DMS153 treated with DMSO at 0.1 percent for 48 hours (cell line): ENCODE measurements around the gene ZNF565.
"Not testable (repeated sequence)": the region's sequence is repeated elsewhere in the genome, so short reads cannot be mapped to it uniquely, and the experiment has no call there.

Experiments
- DNase-seq: peaks from one replicate; lab custom pipeline; 2025; ENCODE audit not compliant: unreplicated experiment; lab: John Stamatoyannopoulos, UW

ZNF565 gene

DNA sequence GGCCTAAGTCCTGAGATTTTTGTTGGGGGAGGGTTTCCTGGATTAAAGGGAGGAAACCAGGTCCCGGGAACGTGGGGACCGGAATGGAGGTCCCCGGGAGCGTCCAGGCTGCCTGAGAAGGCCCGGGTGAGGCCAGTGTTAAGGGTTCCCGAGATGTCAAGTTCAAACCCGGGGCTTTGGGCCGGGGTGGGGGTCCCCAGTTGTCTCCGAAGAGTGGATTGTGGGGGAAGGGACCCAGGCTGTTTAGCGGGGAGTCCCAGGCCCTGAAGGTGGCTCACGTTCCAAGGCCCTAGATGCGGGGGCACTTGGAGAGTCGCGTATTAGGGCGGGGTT lies 62.5 kb downstream of the ZNF565 start:
- no peak for DNase-seq

DNA sequence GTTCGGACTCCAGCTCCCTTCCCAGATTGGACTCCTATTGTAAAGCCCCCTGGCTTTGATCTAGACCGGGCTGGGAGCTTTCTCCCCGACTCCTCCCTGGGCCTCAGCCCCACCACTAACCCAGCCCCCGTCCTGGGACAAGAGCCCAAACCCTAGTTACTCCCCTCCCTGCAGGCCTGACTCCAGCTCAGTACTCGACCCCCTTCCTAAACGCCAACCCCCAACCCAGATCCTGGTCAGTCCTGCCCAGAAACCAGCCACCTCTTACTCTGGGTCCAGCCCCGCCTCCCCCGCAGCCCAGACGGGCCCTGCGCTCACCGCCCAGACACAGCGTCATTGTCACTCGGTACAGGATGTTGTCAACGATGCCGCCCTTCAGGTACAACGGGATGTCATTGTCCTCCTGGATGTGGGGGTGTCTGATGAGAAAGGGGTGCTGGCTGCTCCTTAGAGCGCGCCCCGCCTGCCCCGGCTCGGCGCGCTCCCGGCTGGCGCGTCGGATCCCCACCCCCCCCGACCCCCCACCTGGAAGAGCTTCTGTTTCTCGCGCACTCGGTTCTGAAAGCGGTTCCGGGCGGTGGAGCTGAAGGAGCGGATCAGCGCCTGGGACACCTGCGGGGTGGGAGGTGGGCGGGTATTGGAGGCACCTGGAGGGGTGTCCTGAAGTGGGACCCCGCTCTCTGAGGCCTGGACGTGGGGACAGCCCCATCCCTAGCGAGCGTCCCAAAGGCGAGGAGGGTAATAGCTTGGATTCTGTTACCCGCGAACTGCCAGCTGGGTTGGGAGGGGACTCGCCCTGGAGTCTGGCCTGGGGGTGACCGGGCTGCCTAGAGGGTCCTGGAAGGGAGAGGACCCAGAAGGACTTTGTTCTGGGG lies 63.1 kb downstream of the ZNF565 start:
- DNase-seq = no peak

DNA sequence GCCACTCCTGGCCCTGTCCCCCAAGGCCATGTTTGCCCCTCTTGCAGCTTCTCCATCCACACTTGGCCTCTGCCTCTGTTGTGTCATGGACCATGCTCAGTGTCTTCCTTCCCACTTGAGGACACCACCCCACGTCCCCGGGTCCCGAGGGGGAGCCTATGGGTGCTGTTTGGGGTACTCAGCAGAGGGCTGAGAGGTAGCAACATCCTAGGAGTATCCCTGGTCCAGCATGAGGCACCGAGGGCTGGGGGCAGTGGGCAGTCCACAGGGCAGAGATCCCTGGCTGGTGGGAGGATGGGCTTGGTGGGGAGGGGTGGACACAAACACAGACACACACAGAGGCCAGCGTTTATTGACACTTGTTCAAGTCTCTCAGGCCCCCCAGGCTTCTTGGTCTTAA lies 63.9 kb downstream of the ZNF565 start:
- no peak for DNase-seq

DNA sequence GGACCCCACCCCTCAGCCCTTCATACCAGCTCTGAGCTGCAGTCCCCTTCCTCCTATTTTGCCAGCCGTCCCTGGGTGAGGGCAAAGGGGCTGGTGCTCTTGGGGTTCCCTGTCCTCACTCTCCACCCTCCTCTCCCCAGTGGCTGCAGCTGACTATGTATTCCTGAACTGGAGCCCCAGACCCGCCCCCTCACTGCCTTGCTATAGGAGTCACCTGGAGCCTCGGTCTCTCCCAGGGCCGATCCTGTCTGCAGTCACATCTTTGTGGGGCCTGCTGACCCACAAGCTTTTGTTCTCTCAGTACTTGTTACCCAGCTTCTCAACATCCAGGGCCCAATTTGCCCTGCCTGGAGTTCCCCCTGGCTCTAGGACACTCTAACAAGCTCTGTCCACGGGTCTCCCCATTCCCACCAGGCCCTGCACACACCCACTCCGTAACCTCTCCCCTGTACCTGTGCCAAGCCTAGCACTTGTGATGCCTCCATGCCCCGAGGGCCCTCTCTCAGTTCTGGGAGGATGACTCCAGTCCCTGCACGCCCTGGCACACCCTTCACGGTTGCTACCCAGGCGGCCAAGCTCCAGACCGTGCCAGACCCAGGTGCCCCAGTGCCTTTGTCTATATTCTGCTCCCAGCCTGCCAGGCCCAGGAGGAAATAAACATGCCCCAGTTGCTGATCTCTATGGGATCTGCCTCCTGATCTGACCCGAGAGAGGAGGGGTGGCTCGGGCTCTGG lies 64.6 kb downstream of the ZNF565 start:
- DNase-seq = no peak

DNA sequence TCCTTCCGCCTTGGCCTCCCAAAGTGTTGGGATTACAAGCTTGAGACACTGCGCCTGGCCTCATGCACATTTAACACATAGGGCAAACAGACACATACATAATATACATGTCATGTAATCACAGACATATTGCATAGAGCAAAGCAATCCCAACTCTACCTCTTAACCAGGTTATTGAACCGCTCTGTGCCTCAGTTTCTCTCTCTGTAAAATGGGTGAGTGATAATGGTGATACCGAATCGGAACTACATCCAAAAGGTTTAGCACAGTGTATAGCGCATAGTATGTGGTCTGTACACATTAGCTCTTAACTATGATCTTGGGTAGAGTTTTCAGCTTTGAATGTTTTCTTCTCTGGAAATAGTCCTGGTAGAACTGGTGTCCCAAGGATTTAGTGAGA lies 69.8 kb downstream of the ZNF565 start:
- DNase-seq = no peak

DNA sequence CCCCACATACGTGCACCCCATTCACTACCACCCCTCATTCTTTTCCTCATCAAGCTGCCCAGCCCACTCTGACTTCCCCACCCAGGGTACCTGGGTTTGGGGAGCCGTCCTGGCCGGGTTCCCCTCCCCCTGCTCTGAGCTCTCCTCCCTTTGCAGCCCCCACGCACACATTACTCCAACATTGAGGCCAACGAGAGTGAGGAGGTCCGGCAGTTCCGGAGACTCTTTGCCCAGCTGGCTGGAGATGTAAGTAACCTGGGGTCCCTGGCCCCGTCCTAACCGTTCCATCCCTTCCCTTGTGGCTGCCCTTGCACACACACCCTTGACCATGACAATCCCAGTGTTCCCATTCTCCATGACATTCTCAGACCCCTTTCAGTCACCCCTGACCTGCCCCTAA lies 72.0 kb downstream of the ZNF565 start:
- no peak for DNase-seq

DNA sequence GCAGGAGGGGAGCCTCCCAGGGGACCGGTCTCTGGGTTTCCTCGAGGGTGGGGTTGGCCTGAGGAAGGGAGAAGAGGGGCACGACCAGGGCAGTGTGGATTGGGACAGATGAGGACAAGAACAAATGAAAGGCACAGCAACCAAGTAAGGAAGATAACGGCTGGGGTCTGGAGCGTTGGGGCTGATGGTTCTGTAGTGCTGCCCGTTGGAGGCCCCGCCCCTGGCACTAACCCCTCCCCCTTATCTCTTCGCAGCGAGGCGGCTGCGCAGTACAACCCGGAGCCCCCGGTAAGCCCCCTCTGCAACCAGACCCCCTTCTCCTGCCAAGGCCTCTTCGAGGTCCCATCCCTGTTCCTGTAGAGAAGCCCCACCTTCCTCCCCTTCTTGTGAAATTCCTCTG lies 72.4 kb downstream of the ZNF565 start:
- DNase-seq = no peak

DNA sequence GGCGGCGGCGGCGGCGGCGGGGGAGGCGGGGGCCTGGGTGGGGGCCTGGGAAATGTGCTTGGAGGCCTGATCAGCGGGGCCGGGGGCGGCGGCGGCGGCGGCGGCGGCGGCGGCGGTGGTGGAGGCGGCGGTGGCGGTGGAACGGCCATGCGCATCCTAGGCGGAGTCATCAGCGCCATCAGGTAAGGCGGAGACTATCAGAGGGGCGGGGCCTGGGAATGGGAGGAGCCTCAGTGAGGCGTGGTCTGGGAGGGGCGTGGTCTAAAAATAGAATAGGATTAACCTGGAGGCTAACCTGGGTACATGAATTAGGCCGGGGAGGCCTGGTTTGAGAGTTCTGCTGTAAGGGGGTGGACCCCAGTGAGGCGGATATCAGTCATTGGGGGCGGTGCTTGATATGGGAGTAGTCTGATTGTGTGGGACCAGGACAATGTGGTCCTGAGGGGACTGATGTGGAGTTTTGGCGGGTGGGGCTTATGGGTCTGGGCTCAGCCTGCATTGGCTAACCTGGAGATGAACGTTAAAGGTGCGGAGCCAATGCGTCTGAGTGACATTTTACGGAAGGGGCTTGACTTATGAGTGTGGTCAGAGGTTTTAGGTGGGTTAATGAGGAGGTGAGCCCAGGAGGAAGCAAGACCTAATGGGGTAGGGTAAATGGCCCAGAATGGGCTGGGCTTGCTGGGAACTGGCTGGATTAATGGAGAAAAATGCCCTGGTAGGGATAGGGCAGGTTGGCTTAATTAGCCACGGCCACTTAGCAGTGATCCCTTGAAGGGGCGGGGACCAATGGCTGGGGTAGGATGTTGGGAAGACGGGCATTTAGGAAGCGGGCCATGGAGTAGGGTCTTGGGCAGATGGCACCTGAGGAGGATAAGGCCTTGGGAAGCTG lies 73.2 kb downstream of the ZNF565 start:
- peak; percentile 69 for DNase-seq

DNA sequence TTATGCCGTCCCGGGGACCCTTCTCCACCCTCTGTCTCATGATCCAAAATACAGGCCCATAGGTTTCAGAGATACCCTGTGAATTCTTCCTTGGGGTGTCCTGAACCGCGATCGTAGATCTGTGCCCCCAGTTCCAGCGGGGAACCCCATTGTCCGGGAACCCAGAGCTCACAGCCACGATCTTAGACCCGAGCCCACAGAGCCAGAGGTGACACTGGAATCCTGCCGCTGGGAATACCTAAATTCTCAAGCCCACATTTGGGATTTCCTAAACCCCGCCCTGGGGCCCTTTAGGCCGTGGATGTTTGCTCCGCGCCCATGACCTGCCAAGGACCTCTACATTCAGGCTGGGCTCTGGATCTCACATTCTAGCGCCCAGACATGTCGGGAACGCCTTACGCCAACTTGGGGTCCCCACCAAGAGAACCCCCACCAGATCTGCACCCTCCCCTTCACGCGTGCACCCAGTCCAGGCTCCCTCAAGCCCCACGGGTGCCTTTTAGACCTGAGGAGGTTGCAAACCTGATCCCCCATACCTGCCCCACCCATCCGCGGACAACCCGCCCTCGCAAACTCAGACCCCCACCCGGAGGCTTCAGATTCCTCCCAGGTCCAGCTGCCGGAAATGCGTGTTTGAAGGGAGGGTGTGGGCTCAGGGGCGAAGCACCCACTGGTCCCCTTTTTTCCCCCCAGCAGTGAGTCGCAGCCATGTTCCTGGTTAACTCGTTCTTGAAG lies 74.0 kb downstream of the ZNF565 start:
- peak; percentile 7 for DNase-seq

DNA sequence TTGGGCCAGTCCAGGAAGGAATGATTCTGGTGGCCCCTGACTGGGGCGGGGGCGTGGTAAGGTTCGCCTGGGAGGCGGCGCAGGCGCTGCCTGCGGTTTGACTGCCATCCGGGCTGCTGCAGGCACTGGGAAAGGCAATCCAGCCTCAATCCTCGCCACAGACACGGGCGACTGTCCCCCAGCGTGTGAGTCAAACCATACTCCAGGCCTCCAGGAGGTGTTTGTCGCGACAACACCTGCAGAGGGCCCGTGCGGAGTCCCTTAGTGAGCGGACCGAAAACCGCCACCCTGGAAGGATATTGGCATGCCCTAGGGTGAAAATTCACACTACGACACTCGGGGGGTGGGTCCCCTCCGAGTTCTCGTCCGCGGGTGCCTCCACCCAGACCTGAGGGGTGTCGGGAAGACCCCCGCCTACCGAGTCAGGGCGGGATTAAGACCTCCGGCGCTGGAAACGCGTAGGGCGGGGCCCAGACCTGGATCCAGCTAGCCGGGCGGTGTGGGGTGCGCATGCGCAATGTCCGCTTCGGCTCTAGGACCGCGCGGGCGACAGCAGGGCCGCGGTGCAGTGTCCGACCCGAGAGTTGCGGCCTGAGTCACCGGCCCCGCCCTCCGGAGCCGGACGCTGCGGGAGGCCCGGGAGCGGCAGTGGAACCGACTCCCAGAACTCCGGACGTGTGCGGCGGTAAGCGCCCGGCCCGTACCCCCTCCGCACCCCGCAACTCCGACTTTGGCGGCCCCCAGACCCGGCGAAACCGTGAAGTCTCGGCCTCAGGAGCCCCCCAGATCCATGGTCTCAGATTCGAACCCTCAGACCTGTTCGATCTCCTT lies 74.8 kb downstream of the ZNF565 start, which contains the start of gene CAPNS1:
TSS of gene CAPNS1 (plus strand) at position 594 of the 831 bp plus-strand sequence. CDS start 946 bp downstream, outside the sequence.
- peak; percentile 94 for DNase-seq

DNA sequence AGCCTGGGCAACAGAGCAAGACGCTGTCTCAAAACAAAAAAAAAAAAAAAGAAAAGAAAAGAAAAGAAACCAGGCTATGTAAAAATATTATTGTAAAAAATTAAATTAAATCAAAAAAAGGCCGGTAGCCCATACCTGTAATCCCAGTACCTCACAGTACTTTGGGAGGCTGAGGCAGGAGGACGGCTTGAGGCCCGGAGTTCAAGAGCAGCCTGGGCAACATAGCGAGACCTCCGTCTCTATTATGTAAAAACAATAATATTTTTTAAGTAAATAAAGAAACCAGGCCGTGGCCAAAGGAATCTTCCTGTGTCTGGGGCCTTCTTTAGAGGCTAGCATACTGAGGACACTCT lies 75.4 kb downstream of the ZNF565 start:
- no peak for DNase-seq

DNA sequence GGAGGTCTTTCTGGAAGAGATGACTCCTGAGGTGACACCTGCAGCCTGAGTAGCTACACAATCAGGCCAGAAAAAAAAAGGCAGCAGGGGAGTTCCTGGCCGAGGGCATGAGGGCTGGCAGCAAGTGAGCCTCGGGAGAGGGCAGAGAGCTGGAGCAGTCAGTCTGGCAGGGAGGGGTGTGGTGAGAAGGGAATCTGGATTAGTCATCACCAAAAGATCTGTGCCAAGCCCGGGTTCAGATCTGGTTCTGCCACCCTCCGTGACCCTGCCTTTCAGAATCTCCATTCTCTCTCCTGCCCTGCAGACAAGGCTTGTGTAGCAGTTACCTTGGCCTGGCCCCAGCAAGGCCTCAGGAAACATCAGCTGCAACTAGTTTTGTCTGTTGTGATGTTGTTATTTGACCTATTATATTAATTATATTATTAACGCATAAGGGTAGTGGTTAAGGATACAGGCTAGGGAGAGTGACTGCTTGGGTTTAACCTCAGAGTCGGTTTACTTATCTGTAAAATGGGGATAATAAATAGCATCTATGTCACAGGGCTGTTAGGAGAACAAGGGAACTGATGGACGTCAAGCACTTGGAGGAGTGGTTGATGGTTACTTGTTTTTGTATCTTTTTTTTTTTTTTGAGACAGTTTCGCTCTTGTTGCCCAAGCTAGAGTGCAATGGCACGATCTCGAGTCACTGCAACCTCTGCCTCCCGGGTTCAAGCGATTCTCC lies 77.3 kb downstream of the ZNF565 start:
- DNase-seq = peak; percentile 64

DNA sequence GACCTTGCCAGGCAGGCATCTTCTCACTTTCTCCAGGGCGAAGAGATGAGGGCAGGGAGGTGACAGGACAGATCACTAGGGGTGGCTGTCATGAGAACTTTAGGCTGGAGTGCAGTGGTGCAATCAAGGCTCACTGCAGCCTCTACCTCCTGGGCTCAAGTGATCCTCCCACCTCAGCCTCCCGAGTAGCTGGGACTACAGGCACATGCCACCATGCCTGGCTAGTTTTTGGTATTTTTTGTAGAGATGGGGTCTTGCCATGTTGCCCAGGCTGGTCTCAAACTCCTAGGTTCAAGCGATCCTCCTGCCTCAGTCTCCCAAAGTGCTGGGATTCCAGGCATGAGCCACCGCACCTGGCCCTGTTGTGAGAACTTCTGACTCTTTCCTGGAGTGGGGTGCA lies 79.6 kb downstream of the ZNF565 start:
- DNase-seq = not testable (repeated sequence)
